ENCODE measurements around the gene ZBTB20. TPM values are rescaled to one million over a fixed set of nuclear protein-coding genes. Genes with fewer than 3 reads are reported as not detected.

ZBTB20 gene
- total RNA-seq, 1 experiment from 2014 or later, result 26.5 TPM

GRCh38 chr3:114318295-114318694 lies 828.8 kb downstream of the ZBTB20 start:
- no peak for DNase-seq
- H3K27ac ChIP-seq, result no peak overlapping the region
- no peak overlapping the region for H3K4me3 ChIP-seq
- no peaks in the 10 kb centered on the region for H4K20me1 ChIP-seq (ENCODE audit: insufficient read depth)
- H3K9me2 ChIP-seq (ENCODE audit: insufficient read depth), result no peaks in the 10 kb centered on the region
- ChIA-PET CTCF (no interaction called here), POLR2A (ENCODE audit: unreplicated experiment) (no interaction called here)
- TF ChIP-seq, protein P1, sequence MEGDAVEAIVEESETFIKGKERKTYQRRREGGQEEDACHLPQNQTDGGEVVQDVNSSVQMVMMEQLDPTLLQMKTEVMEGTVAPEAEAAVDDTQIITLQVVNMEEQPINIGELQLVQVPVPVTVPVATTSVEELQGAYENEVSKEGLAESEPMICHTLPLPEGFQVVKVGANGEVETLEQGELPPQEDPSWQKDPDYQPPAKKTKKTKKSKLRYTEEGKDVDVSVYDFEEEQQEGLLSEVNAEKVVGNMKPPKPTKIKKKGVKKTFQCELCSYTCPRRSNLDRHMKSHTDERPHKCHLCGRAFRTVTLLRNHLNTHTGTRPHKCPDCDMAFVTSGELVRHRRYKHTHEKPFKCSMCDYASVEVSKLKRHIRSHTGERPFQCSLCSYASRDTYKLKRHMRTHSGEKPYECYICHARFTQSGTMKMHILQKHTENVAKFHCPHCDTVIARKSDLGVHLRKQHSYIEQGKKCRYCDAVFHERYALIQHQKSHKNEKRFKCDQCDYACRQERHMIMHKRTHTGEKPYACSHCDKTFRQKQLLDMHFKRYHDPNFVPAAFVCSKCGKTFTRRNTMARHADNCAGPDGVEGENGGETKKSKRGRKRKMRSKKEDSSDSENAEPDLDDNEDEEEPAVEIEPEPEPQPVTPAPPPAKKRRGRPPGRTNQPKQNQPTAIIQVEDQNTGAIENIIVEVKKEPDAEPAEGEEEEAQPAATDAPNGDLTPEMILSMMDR (conservative IDR thresholded peaks at IDR 0.05), result no peak
- TF ChIP-seq EZH2 (IDR thresholded peaks at IDR 0.05; ENCODE audit: low read depth), result no peak
- no peaks in the 10 kb centered on the region for H3K79me2 ChIP-seq (ENCODE audit: low read depth)
- H3K4me1 ChIP-seq (replicated peaks; ENCODE audit: insufficient read depth), result peaks cover 25% of the 10 kb centered on the region
- peaks cover 17% of the 10 kb centered on the region for H3F3A ChIP-seq (ENCODE audit: insufficient read depth, low read depth)
- no peaks in the 10 kb centered on the region for H3K36me3 ChIP-seq (ENCODE audit: low read depth)
- no peak overlapping the region for H2AFZ ChIP-seq
- intact Hi-C loops (cut with micrococcal nuclease; ENCODE audit: unreplicated experiment), result no loop called here
- H3K9me3 ChIP-seq (ENCODE audit: insufficient read depth, low read depth), result no peaks in the 10 kb centered on the region
- no TSS peak for BruUV-seq (replicated peaks)
- no peak overlapping the region for H3K4me2 ChIP-seq
- no peaks in the 10 kb centered on the region for H3K27me3 ChIP-seq (ENCODE audit: insufficient read depth, low read depth)

DNA sequence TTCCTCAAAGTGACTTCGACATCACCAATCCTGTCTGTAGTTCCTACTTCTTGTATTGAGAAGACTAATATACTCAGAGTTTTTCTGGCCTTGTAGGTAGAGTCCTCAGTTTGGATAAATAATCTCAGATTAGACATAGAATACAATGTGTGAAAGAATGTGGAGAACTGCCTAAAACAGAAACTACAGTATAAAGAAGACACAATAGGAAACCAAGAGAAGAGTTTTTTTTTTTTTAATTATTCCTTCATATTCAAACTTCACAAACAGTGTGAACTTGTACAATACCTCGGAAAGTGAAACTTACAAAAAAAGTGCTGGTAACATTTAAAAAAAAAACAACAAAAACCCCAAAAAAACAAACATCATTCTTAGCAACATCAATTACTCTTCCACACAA lies 832.8 kb downstream of the ZBTB20 start:
- no TSS peak for BruUV-seq (replicated peaks)
- H3K27me3 ChIP-seq (ENCODE audit: insufficient read depth, low read depth), result no peaks in the 10 kb centered on the region
- H3K4me1 ChIP-seq (replicated peaks; ENCODE audit: insufficient read depth), result peaks cover 6% of the 10 kb centered on the region
- no peak overlapping the region for H3K4me3 ChIP-seq
- H3K9me2 ChIP-seq (ENCODE audit: insufficient read depth), result no peaks in the 10 kb centered on the region
- H3K36me3 ChIP-seq (ENCODE audit: low read depth), result no peaks in the 10 kb centered on the region
- H3K27ac ChIP-seq, result no peak overlapping the region
- no peaks in the 10 kb centered on the region for H3K9me3 ChIP-seq (ENCODE audit: insufficient read depth, low read depth)
- peaks cover 5% of the 10 kb centered on the region; the same call in 1 of the 2 replicates for H3F3A ChIP-seq (ENCODE audit: insufficient read depth, low read depth)
- ChIA-PET POLR2A (ENCODE audit: unreplicated experiment) (no interaction called here), CTCF (interaction anchor here (0.5 kb wide), 1 partner anchor 624 kb away, joined by 3 read pairs; no protein-coding TSS in a partner anchor)
- intact Hi-C loops (cut with micrococcal nuclease; ENCODE audit: unreplicated experiment), result no loop called here
- TF ChIP-seq, protein P1 (conservative IDR thresholded peaks at IDR 0.05), result no peak
- H3K4me2 ChIP-seq, result no peak overlapping the region
- H2AFZ ChIP-seq, result no peak overlapping the region
- no peaks in the 10 kb centered on the region for H4K20me1 ChIP-seq (ENCODE audit: insufficient read depth)
- no peaks in the 10 kb centered on the region for H3K79me2 ChIP-seq (ENCODE audit: low read depth)
- DNase-seq, result no peak

DNA sequence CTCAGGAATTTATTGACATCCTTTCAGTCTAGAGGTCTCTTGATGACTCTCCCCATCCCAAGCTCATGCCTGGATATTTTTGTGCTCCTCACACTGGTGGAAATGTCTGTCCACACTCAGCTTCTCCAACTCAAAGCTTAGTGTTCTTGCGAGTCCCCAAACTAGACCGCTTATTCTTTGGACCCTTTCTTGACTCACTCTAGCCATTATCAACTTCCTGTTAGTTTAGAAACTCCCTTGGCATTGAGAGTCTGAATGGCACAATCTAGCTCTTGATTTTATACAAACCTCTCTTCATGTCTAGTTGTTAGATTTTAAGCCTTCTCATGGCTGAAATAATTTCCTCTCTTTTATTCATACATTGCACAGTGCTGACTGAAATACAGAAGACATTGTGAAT lies 833.7 kb downstream of the ZBTB20 start:
- H3K9me2 ChIP-seq (ENCODE audit: insufficient read depth), result no peaks in the 10 kb centered on the region
- no TSS peak for BruUV-seq (replicated peaks)
- H3K36me3 ChIP-seq (ENCODE audit: low read depth), result no peaks in the 10 kb centered on the region
- no peak for TF ChIP-seq EZH2 (IDR thresholded peaks at IDR 0.05; ENCODE audit: low read depth)
- TF ChIP-seq, protein P1 (conservative IDR thresholded peaks at IDR 0.05), result no peak
- H3F3A ChIP-seq (ENCODE audit: insufficient read depth, low read depth), result no peaks in the 10 kb centered on the region
- no peak overlapping the region for H2AFZ ChIP-seq
- ChIA-PET CTCF (no interaction called here), POLR2A (ENCODE audit: unreplicated experiment) (no interaction called here)
- no peaks in the 10 kb centered on the region for H3K4me1 ChIP-seq (replicated peaks; ENCODE audit: insufficient read depth)
- H3K27me3 ChIP-seq (ENCODE audit: insufficient read depth, low read depth), result no peaks in the 10 kb centered on the region
- no peaks in the 10 kb centered on the region for H3K9me3 ChIP-seq (ENCODE audit: insufficient read depth, low read depth)
- H3K4me3 ChIP-seq, result no peak overlapping the region
- H3K4me2 ChIP-seq, result no peak overlapping the region
- no peak overlapping the region for H3K27ac ChIP-seq
- intact Hi-C loops (cut with micrococcal nuclease; ENCODE audit: unreplicated experiment), result no loop called here
- no peaks in the 10 kb centered on the region for H4K20me1 ChIP-seq (ENCODE audit: insufficient read depth)
- DNase-seq, result no peak
- H3K79me2 ChIP-seq (ENCODE audit: low read depth), result no peaks in the 10 kb centered on the region

All from PC-9 (cell line).